SK-N-SH (cell line): ENCODE measurements around the gene NEK8. TPM values are rescaled to one million over a fixed set of nuclear protein-coding genes. Genes with fewer than 3 reads are reported as not detected.

Experiments used
- CTCF ChIA-PET: fragments of 300-600, 350-600 bp; formaldehyde crosslinking; extraction: SDS; loops from one replicate; lab custom pipeline; 2021; lab: Yijun Ruan, JAX
- POLR2A ChIA-PET: fragments of 350-600 bp; sonication (Branson Sonifier 250); formaldehyde crosslinking; extraction: SDS; loops from one replicate; lab custom pipeline; 2020; ENCODE audit warnings: antibody characterized with exemption, inconsistent platforms; lab: Yijun Ruan, JAX
- DNase-seq: peaks from one replicate; pipeline ENCODE4 v3.0.0; 2012
- H2AFZ ChIP-seq: fragments of 200-600 bp; sonication (generic); 2 replicates; pipeline ENCODE4 v1.8.1; 2016; ENCODE audit warnings: antibody characterized with exemption, mild to moderate bottlenecking, low read depth
- H3F3A ChIP-seq: fragments of 200-600 bp; sonication (generic); replicated peaks from 2 replicates; pipeline ENCODE3; 2016; ENCODE audit warnings: antibody characterized with exemption, mild to moderate bottlenecking; ENCODE audit not compliant: insufficient read depth
- H3K27ac ChIP-seq, 2 experiments: fragments of 200-500 bp in 1 of 2; fragments of 200-600 bp in 1 of 2; sonication (Bioruptor generic) in 1 of 2; sonication (generic), shearing (Covaris generic) in 1 of 2; 2 replicates each; pipeline versions ENCODE4 v1.5.1 to v1.6.1; 2014 to 2016; ENCODE audit warnings: low read depth in 2 of 2, inconsistent platforms in 1 of 2, low read length in 1 of 2, mild to moderate bottlenecking in 1 of 2, mixed read lengths in 1 of 2
- H3K27me3 ChIP-seq: fragments of 200-600 bp; sonication (generic), shearing (Covaris generic); 2 replicates; pipeline ENCODE4 v1.6.1; 2016; ENCODE audit warnings: mixed run types; ENCODE audit not compliant: insufficient read depth
- H3K36me3 ChIP-seq, 2 experiments: fragments of 200-500 bp in 1 of 2; fragments of 200-600 bp in 1 of 2; sonication (Bioruptor generic) in 1 of 2; sonication (generic) in 1 of 2; replicated peaks in 1 of 2; 2 replicates each; pipeline versions ENCODE3 to v1.5.1; 2014 to 2016; ENCODE audit warnings: low read length in 1 of 2, mild to moderate bottlenecking in 1 of 2; ENCODE audit not compliant: insufficient read depth in 2 of 2, control insufficient read depth in 1 of 2
- H3K4me1 ChIP-seq, 2 experiments: fragments of 200-500 bp in 1 of 2; fragments of 200-600 bp in 1 of 2; sonication (Bioruptor generic) in 1 of 2; sonication (generic), shearing (Covaris generic) in 1 of 2; 2 replicates each; pipeline versions ENCODE4 v1.5.1 to v1.6.1; 2014 to 2016; ENCODE audit warnings: low read depth in 1 of 2, low read length in 1 of 2, mixed run types in 1 of 2; ENCODE audit not compliant: insufficient read depth in 2 of 2, control insufficient read depth in 1 of 2
- H3K4me2 ChIP-seq: fragments of 200-600 bp; sonication (generic), shearing (Covaris generic); 2 replicates; pipeline ENCODE4 v1.6.1; 2017; ENCODE audit warnings: mixed run types
- H3K4me3 ChIP-seq, 2 experiments: fragments of 200-500 bp in 1 of 2; fragments of 200-600 bp in 1 of 2; sonication (Bioruptor generic) in 1 of 2; sonication (generic), shearing (Covaris generic) in 1 of 2; 2 replicates each; pipeline versions ENCODE4 v1.5.1 to v1.8.1; 2014 to 2016; ENCODE audit warnings: low read depth in 2 of 2, inconsistent platforms in 1 of 2, low read length in 1 of 2, mild to moderate bottlenecking in 1 of 2, mixed read lengths in 1 of 2, moderate library complexity in 1 of 2
- H3K79me2 ChIP-seq: fragments of 200-600 bp; sonication (generic); 2 replicates; pipeline ENCODE4 v1.8.1; 2017; ENCODE audit warnings: mild to moderate bottlenecking; ENCODE audit not compliant: insufficient read depth
- H3K9ac ChIP-seq: fragments of 200-600 bp; sonication (generic); 2 replicates; pipeline ENCODE4 v1.6.1; 2017; ENCODE audit warnings: mixed run types
- H3K9me2 ChIP-seq: fragments of 200-600 bp; sonication (generic); 2 replicates; pipeline ENCODE4 v1.6.1; 2017; ENCODE audit warnings: mixed run types
- H3K9me3 ChIP-seq: fragments of 200-600 bp; sonication (generic); 2 replicates; pipeline ENCODE4 v1.6.1; 2017; ENCODE audit warnings: mixed run types, mild to moderate bottlenecking, moderate library complexity
- H4K20me1 ChIP-seq: fragments of 200-600 bp; sonication (generic); 2 replicates; pipeline ENCODE4 v1.6.1; 2017; ENCODE audit warnings: mild to moderate bottlenecking, mixed run types; ENCODE audit not compliant: insufficient read depth
- CHD2 ChIP-seq: fragments of 150-350 bp; IDR thresholded peaks from 2 replicates; pipeline ENCODE4 v1.6.1; 2018; ENCODE audit warnings: low read length; ENCODE audit not compliant: partially characterized antibody
- CTCF ChIP-seq: fragments of 200-600 bp; sonication (generic); IDR thresholded peaks from 2 replicates; pipeline ENCODE4 v1.6.1; 2017; ENCODE audit warnings: antibody characterized with exemption, mild to moderate bottlenecking, moderate library complexity
- FOSL2 ChIP-seq: IDR thresholded peaks from 2 replicates; pipeline ENCODE4 v1.4.0; 2012; ENCODE audit warnings: low read depth, mild to moderate bottlenecking, moderate library complexity, borderline replicate concordance
- FOXJ3 ChIP-seq: sonication (generic); formaldehyde crosslinking; IDR thresholded peaks from 2 replicates; pipeline ENCODE4 v1.5.1; 2020; ENCODE audit warnings: mild to moderate bottlenecking, missing genetic modification reagents
- JUND ChIP-seq: IDR thresholded peaks from 2 replicates; pipeline ENCODE4 v1.4.0; 2012
- PBX3 ChIP-seq: IDR thresholded peaks from 2 replicates; pipeline ENCODE4; 2012
- TCF12 ChIP-seq: IDR thresholded peaks from 2 replicates; pipeline ENCODE4 v1.4.0; 2012
- USF2 ChIP-seq: fragments of 150-350 bp; IDR thresholded peaks from 2 replicates; pipeline ENCODE4 v1.6.1; 2017; ENCODE audit warnings: antibody characterized with exemption, low read length, low read depth, borderline replicate concordance
- WGBS: methylation state at CpG from one replicate; pipeline ENCODE4 v1.1.6; 2017; ENCODE audit warnings: low lambda C conversion rate; 5-methylcytosine and 5-hydroxymethylcytosine counted together
- polyA plus RNA-seq, 3 experiments: library from polyadenylated mRNA; depleted of rRNA; stranded (reverse); fragments of >200 nt; gene quantifications; 2 replicates each; pipeline ENCODE4 v1.2.3, GENCODE V29; 2012
- TF ChIP-seq, protein P1 (sequence below): IDR thresholded peaks from 2 replicates; pipeline ENCODE4 v1.4.0; 2012; ENCODE audit warnings: low read depth, borderline replicate concordance
- TF ChIP-seq, protein P2 (sequence below): fragments of 150-350 bp; IDR thresholded peaks from 2 replicates; pipeline ENCODE4 v1.6.1; 2016; ENCODE audit warnings: mild to moderate bottlenecking, low read depth, low read length

Gene NEK8
- polyA plus RNA-seq, 1 of the 3 experiments (the other 2 are of a cell fraction) = 6.0 TPM

DNA sequence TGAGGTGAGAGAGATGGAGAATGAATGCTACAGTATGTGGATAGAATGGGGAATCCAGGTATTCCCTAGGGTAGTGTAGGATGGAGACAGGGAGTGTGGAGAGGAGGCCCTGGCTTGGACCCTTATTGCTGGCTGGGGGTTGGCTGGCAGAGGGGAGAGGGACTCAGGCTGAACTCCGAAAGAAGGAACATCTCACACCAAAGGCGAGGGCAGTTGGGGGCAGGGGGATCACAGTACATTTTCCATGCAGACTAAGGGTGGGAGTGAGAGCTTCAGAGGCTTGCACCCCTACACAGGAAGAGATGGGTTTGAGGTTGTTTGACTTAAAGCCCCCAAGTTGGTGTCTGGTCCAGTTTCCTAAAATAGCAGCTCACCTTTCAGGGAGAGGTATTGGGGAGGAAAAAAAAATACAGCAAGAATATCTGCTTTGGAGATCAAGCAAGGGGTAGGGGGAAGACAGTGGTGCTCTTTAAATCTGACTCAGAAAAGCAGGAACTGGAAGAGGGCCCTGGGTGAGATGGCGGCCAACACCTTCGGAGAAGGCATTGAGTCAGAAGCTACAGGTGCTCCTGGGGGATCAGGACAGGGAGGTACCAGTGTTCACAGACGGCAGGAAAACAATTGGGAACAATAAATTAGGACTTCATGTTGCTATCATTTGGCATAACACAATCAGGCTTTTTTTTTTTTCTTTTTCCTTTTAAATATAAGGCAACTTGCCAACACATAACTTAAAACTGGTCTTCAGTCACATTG is 27.6 kb downstream of the NEK8 start:
- Histone ChIP-seq H3K4me2 (no peak overlapping the region), H3K27ac (no peak overlapping the region), H3K9me3 (no peaks in the 10 kb centered on the region), H3K9me2 (no peaks in the 10 kb centered on the region), H3K4me1 (peaks cover 0 to 7% of the 10 kb centered on the region in 2 experiments; a peak in 1 of 4 replicates), H3K79me2 (peaks cover 5% of the 10 kb centered on the region; the same call in 1 of the 2 replicates), H3K9ac (no peak overlapping the region), H3K36me3 (peaks cover 20 to 33% of the 10 kb centered on the region in 2 experiments), H3F3A (peaks cover 30% of the 10 kb centered on the region), H4K20me1 (peaks cover 10% of the 10 kb centered on the region; the same call in 1 of the 2 replicates), H2AFZ (no peak overlapping the region), H3K27me3 (no peaks in the 10 kb centered on the region), H3K4me3 (no peak overlapping the region)
- DNase-seq = no peak
- ChIA-PET POLR2A (no interaction called here), CTCF (interaction anchor here (1.0 to 20.4 kb wide), 2 partner anchors 9 to 32 kb away, joined by 4 to 612 read pairs; partner anchors contain the start of genes NEK8, RPL23A and TLCD1)
- TF ChIP-seq CHD2 = no peak
- no peak for TF ChIP-seq FOSL2
- TF ChIP-seq, protein P1, sequence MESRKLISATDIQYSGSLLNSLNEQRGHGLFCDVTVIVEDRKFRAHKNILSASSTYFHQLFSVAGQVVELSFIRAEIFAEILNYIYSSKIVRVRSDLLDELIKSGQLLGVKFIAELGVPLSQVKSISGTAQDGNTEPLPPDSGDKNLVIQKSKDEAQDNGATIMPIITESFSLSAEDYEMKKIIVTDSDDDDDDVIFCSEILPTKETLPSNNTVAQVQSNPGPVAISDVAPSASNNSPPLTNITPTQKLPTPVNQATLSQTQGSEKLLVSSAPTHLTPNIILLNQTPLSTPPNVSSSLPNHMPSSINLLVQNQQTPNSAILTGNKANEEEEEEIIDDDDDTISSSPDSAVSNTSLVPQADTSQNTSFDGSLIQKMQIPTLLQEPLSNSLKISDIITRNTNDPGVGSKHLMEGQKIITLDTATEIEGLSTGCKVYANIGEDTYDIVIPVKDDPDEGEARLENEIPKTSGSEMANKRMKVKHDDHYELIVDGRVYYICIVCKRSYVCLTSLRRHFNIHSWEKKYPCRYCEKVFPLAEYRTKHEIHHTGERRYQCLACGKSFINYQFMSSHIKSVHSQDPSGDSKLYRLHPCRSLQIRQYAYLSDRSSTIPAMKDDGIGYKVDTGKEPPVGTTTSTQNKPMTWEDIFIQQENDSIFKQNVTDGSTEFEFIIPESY = no peak
- no peak for TF ChIP-seq CTCF
- no peak for TF ChIP-seq FOXJ3
- no peak for TF ChIP-seq TCF12
- no peak for TF ChIP-seq USF2
- WGBS = 87% methylated on average over 5 of the region's 5 CpGs

DNA sequence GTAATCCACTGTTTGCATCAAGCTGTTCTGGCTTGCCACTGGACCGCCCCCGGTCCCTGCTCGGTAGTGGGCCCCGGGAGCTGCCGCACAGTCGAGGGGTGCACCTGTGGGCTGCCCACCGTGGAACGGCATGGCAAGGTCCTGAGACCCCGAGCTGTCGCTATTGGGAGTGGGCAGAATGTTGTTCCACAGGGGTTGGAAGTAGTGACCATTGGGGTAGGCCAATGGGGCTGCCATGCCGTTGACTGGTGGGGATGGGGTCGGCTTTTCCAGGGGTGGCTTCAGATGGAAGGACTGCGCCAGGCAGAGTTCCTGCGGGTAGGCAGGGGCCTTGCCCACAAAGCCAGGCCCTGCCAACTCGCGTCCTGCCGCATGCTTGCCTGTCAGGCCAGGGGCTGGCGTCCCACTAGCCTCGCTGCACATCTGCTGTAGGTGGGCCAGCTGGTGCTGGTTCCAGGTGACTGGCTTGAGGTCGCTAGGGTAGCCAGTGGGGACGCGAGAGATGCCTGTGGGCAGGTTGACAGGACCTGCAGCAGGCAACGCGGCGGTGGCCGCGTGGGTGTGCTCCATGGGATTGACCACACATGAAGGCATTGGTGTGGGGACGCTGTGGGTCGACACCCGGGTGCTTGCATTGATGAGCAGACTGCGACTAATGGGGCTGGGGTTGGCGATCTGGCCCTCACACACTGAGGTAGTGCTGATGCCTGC is 30.0 kb downstream of the NEK8 start:
- no peaks in the 10 kb centered on the region for H3K9me2 ChIP-seq
- H3K27ac ChIP-seq = no peak overlapping the region
- no peak overlapping the region for H3K4me2 ChIP-seq
- no peaks in the 10 kb centered on the region for H3K9me3 ChIP-seq
- H3K36me3 ChIP-seq = peaks cover 16 to 37% of the 10 kb centered on the region in 2 experiments
- CTCF ChIA-PET = interaction anchor here (20.4 kb wide), 1 partner anchor 34 kb away, joined by 612 read pairs; the partner anchor contains the start of genes NEK8, RPL23A and TLCD1
- H3K4me1 ChIP-seq = peaks cover 0 to 19% of the 10 kb centered on the region in 2 experiments; a peak in 1 of 4 replicates
- no peaks in the 10 kb centered on the region for H3K27me3 ChIP-seq
- WGBS = 96% methylated on average over 20 of the region's 32 CpGs
- peaks cover 32% of the 10 kb centered on the region for H3F3A ChIP-seq
- no peak for DNase-seq
- no peak overlapping the region for H2AFZ ChIP-seq
- H3K9ac ChIP-seq = no peak overlapping the region
- H4K20me1 ChIP-seq = peaks cover 4% of the 10 kb centered on the region; the same call in 1 of the 2 replicates
- H3K79me2 ChIP-seq = peaks cover 6% of the 10 kb centered on the region; the same call in 1 of the 2 replicates
- no peak overlapping the region for H3K4me3 ChIP-seq
- POLR2A ChIA-PET = no interaction called here
- TF ChIP-seq CHD2 = no peak
- no peak for TF ChIP-seq PBX3
- TF ChIP-seq CTCF = no peak
- TF ChIP-seq, protein P2, sequence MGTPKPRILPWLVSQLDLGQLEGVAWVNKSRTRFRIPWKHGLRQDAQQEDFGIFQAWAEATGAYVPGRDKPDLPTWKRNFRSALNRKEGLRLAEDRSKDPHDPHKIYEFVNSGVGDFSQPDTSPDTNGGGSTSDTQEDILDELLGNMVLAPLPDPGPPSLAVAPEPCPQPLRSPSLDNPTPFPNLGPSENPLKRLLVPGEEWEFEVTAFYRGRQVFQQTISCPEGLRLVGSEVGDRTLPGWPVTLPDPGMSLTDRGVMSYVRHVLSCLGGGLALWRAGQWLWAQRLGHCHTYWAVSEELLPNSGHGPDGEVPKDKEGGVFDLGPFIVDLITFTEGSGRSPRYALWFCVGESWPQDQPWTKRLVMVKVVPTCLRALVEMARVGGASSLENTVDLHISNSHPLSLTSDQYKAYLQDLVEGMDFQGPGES = no peak
- TF ChIP-seq JUND = no peak
- no peak for TF ChIP-seq USF2
